Measurements from ENCODE around the gene FSTL5. TPM values are rescaled to one million over a fixed set of nuclear protein-coding genes. Genes with fewer than 3 reads are reported as not detected.

FSTL5 gene
- polyA plus RNA-seq, 1 donor: 3.2 TPM

DNA sequence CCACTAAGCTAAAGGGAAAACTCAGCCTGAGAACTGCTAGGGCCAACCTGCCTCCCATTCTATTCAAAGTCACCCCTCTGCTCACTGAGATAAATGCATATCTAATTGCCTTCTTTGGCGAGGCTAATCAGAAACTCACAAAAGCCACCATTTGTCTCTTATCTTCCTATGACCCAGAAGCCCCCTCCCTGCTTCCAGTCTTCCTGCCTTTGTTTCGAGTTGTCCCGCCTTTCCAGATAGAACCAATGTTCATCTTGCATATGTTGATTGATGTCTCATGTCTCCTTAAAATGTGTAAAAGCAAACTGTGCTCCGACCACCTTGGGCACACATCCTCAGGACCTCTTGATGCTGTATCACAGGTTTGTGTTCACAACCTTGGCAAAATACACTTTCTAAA, 459.8 kb downstream of the FSTL5 start:
- DNase-seq: no peak

DNA sequence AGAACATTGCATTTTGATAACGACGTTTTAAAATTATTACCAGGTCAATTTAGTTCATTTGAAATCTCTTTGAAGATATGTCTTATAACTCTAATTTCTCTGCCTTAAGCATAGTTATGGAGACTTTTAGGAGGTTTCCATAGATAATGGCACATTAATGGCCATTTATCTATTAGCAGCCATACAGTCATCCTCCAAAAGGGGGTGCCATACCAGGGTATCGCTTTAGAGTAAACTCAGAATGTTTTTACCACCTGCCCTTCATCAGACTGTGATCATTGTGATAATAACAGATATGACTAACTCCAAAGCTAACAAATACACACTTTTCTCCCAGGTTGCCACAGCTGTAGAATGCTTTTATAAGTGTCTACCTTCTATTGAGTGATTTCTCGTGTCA, 461.5 kb downstream of the FSTL5 start:
- no peak for DNase-seq

DNA sequence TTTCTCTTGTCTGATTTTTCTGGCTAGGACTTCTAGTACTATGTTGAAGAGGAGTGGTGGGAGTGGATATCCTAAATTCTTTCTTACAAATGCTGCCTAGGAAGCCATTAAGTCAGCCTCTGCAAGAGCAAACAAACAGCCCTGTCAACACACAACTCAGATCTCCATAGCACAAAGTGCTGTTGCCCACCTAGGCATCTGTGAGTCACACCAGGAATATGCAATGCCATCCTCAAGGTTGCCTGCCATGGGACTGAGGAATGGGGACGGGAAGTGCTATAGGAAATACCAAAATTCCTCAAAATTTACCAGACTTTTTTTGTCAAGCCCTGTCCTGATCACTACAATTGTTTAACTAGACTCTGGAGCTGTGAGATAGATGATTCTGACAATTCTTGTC, 466.9 kb downstream of the FSTL5 start:
- DNase-seq: no peak

DNA sequence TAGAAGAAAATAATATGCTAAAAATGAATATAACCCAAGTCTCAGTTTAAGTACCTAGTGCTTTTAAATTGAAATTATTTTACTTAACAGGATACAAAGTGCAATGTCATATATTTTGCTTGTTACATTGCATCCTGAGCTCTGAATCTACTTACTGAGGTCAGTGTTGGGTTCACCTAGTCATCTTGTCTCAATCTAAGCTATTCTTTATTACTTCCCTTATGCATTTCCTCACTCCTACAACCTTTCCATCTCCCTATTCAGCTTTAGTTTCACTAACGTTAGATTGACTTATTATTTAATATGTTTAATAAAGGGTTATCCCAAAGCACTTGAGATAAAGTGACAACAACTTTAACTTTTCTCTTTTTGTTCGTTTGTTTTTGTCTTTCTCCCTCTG, 483.7 kb downstream of the FSTL5 start:
- DNase-seq: no peak

DNA sequence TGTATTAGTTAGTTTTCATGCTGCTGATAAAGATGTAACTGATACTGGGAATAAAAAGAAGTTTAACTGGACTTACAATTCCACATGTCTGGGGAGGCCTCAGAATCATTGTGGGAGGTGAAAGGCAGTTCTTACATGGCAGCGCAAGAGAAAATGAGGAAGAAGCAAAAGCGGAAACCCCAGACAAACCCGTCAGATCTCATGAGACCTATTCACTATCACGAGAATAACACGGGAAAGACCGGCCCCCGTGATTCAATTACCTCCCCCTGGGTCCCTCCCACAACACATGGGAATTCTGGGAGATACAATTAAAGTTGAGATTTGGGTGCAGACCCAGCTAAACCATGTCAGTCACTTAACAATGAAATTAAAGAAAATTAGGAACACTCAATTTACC, 499.1 kb downstream of the FSTL5 start:
- no peak for DNase-seq

DNA sequence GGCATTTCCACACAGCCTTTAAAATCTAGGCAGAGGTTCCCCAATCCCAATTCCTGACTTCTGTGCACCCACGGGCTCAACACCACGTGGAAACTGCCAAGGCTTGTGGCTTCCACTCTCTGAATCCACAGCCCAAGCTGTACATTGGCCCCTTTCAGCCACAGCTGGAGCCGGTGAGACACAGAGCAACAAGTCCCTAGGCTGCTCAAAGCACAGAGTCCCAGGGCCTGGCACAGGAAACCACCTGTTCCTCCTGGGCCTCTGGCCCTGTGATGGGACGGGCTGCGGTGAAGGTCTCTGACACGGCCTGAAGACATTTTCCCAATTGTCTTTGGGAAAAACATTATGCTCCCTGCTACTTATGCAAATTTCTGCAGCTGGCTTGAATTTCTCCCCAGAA, 500.0 kb downstream of the FSTL5 start:
- no peak for DNase-seq

DNA sequence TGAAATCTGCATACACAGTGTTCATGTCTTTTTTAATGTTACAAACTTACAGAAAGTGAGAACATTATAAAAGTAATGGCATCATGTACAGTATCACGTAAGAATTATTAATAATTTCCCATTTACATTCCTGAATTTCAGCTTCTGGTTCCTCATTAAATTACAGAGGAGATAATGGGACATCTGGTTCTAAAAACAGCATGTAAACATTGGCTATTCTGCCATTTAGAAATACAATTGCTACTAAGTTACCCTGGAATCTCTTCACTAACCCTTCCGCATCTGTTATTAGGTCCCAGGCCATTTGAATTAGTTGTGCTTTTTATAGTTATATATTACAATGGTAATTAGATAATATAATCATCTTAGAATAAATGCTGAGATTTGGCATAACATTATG, 505.1 kb downstream of the FSTL5 start:
- no peak for DNase-seq

DNA sequence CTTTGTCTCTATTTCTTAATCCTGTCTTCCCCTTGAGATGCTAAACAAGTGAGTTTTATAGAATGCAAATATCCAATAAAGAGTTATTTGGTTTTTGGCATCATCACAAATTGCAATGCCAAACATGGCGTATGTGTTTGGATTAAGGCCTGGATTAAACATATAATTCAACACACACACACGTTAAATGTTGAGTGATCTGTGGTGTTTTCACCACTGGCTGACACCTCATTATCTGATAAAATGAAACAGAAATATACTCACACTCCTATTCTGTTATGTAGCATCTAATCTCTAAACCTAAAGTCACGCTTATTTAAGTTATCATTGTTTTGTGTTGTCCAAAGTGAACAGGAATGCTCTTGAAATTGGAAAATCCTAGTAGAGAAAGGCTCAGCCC, 506.2 kb downstream of the FSTL5 start:
- DNase-seq: no peak

DNA sequence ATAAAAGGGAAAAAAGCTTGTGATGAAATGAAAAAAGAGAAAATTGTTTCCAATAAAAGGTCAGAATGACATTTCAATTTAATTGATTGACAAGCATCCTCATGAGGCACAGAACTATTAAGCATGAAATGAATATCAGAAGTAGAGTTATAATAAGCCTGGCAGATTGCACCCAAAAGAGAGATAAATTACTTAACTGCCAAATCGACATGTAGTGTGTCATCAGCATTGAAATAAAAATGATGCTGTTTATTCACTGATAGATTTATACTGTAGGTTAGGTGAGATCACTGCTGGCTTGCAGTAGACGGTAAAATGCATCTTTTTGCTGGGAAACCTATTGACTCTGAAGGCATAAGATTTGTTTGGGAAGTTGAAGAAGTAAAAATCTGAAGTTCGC, 507.2 kb downstream of the FSTL5 start:
- DNase-seq: no peak

DNA sequence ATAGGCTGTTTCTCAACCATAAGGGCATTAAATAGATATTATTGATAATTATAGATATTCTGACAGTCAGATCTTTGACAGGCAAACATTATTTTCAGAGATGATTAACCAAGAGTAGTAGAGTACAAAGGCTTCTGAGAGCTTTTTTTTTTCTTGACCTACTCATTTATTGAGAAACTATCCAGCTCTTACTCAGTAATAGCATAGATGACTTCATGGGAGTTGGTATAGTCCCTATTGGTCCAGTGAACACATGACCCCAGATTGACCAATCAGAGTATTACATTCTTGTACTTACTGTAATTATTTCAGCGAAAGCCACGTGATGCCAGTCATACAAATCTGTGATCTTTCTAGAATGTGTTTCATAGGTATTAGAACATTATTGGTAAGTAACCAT, 508.7 kb downstream of the FSTL5 start:
- no peak for DNase-seq

DNA sequence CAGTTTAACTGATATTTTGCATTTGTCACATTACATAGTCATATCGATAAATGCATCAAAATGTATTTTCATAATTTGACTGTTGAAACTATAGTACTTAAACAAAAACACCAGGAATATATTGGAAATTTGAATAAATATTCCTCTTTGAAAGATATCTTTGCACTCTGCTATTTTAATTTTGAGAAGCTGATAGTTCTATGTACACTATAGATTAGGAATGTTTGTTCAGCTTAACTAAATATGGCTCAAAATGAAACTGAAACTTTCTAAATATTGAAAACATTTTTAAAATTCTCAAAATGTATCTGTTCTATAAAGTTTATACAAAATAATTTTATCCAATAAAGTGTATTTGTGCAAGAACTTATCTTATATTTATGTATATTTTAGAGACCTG, 510.1 kb downstream of the FSTL5 start:
- DNase-seq: no peak

DNA sequence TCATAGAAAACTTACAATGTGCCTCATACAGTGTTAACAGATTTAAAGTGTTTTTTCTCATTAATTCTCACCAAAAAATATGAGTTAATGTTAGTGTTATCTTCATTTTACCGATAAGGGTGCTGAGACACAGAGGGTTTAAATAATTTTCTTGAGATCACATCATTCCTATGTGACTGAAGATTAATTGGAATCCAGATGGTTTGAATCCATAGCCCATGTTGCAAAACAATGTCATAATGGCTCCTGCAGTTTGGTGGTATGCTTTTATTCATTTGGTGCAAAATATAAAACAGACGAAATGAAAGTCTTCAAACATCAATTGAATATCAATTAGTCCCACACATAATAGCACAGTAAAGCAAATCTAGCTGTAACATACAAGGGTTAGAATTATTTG, 512.2 kb downstream of the FSTL5 start:
- DNase-seq: no peak

DNA sequence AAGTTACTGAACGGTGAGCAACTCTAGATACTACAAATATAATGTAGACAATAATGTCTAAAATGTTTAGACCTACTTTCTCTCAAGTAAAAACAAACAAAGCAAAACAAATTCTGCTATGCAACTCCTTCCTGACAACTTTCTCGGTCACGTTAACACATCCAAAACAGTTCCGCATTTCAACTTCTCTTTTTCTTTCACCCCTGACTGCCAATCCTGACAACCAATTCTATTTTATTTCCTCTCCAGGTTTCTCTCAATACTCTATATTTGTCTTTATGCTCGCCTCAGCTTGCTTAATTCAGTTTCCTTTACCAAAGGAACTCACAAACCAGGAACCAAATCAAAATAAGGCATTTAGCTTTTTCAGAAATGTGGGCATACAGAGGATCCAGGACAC, 513.0 kb downstream of the FSTL5 start:
- no peak for DNase-seq

DNA sequence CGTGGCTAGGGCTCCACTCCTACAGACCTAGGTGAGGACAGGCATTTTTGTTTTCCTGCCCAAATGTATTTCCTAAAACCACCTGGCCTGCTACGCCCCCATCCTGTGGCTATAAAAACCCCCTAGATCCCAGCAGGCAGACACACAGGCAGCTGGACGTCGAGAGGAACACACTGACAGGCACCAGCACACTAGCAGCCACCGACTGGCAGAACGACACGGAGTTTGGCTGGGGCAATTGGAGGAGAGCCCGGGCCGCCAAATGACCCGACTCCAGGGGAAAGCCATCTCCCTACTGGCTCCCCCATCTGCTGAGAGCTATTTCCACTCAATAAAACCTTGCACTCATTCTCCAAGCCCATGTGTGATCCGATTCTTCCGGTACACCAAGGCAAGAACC, 516.0 kb downstream of the FSTL5 start:
- DNase-seq: no peak

DNA sequence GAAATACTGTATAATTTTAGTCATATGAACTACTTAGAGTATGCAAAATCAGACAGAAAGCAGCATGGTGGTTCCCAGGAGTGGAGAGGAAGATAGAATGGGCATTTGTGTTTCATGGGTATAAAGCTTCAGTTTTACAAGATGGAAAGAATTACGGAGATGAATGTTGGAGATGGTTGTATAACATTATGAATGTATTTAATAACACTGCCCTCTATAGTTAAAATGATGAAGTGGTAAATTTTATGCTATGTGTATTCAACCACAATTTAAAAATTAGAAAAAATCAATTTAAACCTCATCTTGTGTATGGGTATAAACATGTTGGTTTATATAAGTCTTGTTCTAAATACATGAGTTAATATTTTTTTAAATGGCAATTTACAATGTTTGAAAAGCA, 521.1 kb downstream of the FSTL5 start:
- DNase-seq: no peak

DNA sequence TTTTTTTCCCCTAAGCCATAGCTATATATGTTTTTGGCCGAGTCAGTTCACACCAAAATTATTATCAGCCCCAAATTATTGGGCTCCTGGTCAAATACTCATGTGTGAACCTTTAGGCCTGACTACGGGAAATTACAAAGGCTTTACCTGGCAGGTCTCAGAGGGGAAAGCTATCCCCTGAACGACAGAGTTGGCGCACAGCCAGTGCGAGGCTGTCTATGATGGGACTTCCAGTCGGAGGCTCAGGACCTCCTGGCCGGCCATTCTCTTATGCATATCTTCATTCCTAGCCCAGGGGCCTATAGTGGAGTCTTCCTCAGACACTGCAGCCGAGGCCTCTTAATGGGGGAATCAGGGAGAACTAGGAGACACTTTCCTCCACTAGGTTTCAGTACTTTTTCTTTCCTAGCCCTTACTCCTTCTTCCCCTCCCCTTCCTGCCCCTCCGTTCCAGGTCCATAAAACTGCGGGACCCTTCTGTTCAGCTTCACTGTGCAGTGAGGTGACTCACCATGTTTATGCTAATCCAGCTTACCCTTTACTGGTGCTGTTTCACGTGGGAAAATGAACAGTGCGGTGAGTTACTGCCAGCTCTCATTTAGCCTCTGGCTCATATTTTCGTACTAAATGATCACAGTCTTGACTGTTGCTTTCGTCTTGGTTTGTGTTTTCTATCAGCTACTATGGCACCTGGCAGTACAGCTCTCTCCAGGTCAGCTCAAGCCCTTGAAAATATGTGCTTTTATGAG, 533.9 kb downstream of the FSTL5 start:
- no peak for DNase-seq

DNA sequence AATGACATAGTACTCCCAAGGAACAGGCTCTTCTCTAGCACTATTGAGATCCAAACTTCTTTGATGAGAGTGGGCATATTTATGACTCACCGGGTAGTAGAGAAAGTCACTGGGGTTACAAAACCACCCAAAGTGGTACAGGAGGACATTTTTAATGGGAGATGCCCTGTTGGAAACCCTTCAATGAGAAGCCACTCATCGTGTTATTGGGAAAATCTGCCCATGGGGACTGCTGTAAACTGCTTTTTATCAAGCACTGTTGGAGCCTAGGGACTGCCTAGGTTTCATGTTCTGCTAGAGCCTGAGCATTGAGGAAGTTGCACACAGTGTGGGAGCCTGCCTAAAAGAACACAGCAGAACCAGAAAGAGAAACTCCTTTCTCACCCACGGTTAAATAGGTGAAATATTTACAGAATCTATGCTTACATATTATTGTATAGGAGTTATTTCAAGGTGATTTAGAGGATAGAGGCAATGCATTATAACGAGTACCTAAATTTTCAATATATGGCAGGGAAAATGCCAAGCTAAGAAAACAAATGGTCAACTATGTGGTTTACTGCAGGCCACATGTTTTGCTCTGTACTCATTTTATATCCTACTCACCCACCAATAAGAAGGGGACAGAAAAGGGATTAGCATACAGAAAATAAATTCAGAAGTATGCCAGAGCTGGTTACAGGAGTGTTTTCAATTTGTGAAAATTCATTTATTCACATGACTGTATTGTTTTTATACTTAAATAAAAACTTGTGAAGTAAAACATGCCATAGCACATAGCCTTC, 559.1 kb downstream of the FSTL5 start:
- DNase-seq: no peak

DNA sequence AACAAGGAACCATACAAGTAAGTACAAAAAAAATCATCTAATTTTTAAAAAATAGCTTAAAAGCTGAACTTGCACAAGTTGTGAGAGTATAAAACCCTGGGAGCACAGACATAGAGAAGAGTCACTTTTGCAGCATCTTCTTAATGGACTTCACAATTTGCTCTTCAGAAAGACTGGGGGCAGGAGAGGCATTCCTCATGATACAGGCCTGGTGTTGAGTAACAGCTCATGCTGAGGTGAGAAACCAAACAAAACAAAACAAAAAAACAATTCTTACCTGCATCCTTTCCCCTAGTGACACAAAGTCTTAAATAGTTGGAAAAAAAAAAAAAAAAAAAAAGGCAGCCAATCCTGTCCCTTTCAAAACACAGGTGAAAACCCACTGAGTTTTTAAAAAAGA, 562.8 kb downstream of the FSTL5 start:
- no peak for DNase-seq

DNA sequence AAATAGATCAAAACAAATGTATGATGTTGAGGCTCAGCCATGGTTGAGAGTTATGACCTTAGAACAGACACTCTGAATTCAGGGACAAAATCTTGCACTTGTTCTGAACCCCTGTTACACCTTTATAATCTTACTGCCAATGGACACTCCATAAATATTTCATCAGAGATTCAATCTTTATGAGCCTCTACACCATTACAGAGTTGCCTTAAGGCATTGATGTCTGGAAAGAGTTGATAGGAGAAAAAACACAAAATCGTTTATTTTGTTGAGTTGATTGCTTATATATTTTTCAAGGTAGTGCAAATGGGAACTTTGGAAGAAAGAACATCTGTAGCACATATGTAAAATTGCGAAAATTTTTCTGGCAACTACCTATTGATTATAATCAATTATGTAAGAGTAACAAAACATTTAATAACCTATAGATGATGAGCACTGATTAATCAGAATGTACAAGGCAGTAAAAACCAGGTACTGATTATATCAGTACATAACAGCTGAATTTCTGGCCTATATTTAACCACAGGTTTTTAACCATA, 568.5 kb downstream of the FSTL5 start:
- DNase-seq: no peak

DNA sequence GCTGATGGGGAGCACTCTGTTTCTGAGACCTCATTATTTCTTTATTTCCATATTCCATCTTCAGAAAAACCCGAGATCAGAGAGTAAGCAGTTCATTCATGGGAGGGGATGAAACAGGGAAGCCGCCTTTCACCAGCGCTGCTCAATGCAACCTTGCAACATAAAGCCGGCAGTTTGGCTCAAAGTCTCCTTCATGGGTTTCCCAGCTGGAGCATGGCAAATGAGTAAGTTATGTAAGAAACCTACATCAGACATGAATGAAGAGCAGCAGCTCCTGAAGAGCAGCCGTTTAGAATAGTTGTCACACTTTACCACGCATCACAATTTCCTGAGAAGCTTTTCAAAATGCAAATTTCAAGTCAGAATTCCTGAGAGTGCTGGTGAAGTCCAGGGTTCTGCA, 578.8 kb downstream of the FSTL5 start:
- no peak for DNase-seq

DNA sequence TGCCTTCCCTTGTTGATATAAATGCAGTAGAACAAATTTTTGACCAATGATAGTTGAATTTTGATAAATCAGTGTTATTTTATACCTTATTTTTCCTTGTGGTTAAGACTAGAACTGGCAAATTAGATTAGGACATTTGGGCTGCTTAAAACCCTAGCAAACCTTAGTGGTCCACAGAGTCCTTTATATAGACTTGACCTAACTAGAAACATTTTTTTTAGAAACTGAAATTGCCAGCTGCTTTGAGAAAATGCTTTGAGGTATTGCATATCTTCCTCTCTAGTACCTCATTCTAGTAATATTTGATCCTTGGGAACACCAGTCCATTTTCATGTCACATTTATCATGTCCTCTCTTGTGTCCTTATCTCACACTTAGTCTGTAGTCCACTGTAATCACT, 580.3 kb downstream of the FSTL5 start:
- no peak for DNase-seq

DNA sequence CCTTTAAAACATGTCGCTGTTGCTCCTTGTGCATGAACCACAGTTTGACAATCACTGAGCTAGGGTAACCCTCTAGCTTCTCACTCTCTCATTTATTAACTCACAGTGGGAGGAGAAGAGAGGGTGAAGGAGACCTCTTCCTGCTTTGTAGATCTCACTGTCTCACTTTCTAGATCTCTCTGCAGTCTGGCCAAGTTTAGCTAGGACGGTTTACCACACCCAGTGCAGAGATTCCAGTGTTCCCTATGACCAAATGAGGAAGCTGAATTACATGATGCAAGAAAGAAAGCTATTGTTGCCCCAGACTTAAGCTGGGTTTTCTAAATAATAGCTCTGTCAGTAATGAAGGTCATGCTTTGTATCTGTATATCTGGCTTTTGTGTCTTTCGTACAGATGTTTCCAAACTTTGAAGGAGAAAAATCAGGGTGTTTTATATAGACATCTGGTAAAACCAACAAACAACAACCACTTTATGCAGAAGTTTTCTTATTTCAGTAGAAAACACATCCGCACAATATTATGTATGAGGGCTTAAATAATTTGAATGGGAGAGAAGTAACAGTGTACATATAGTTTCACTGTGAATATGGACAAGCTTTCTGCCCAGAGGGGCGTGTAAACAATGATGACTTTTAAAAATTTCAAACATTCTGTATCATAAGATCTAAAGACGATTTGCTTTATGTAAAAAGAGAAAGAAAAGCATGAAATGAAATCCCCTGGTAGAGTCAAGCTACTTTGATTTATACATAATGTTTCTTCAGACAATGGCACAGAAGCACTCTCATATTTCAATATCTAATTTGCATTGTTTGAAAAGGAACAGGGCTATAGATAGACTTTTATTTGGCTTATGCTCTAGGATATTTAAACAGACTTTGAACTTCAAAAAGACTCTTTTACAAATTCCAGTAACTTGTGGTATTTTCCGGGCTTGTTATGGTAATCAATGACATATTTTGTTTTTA, 582.3 kb downstream of the FSTL5 start:
- no peak for DNase-seq
